Suppressor macrophage treated with lipopolysaccharide for 1 hour (primary cell): ENCODE results near the gene SLCO4A1.
A peak's percentile ranks its signal among the peaks of the same experiment; 100 is the strongest.

ENCODE experiments used
- DNase-seq, 3 donors: peaks; one replicate each; pipeline ENCODE4 v3.0.0-alpha.2; 2020 to 2022

Gene SLCO4A1

DNA sequence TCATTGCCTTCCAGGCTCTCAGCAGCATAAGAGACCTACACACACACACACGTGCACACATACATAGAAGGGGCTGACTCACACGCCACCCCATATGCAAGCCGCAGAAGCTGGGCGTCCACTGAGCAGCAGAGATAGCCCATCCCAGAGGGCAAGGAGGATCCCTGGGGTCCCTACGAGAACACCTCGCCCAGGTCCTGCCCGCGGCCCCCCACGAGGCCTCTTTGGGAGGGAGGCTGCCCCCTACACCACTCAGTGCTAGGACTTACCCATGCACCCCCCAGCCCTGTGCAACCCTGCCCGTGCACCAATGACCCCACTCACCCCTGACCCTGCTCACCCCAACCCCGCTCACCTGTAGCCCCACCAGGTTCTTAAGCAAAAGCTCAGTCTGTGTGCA lies 45.8 kb downstream of the SLCO4A1 start:
- DNase-seq: no peak

DNA sequence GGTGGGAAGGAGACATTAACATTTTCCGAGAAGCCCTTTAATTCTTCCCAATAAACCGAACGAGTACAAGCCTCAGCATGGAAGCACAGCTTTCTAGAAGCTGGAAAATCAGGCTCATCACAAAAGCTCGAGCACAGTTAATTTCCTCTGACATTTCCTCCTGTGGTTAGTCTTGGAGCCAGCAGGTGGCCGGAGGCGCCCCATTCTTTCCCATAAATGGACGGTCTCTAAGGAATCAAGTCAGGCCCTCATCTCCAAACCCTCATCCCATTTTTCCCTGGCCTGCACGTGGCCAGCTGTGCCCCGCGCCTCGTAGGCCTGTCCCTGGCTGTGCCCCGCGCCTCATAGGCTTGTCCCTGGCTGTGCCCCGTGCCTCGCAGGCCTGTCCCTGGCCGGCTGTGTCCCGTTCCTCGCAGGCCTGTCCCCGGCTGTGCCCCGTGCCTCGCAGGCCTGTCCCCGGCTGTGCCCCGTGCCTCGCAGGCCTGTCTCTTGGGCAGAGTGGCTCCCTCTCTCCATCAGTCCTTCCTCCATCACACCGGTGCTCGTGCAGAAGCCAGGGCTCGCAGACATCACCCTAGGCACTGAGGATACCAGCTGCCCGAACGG lies 46.7 kb downstream of the SLCO4A1 start:
- no peak for DNase-seq

DNA sequence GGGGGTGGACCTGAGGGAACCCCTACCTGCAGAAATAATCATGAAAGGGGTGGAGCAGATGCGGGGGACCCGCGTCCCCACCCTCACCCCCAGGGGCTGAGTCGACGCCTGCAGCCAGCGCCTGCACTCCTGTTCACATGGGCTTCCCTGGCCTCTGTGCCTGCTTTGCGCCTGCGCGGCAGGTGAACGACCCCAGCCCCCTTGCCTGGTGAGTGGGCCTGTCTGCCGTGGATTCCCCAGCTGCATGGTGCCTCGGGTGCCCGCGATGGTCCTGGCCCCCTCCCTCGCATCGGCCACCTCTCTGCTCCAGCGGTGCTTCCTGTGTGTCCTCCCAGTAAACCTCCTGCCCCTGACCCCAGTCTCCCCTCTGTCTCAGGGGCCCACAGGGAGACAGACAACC lies 47.6 kb downstream of the SLCO4A1 start:
- no peak for DNase-seq

DNA sequence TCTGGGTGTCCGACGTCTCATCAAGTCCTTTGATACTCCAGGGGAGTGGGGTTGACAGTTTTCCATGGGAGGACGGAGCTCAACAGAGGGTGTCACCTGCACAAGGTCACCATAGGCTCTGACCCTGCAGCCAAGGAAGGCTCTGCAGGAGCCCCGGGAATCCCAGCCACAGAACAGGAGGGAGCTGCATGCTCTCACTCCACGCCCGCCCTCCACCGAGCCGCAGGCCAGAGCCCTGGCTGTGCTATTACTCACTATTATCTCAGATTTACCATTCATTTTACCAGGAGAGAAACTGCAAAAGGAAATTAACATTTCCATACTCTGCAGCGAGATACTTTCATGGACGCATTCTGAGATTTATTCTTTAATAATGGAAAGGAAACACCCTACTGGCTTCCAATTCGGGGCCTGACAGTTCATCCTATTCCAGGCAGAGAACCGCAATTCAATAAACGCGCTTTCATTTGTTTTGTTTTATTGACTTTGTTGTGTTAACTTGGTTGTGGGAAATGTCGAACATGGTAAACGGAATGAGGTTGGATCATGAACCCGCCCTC lies 48.0 kb downstream of the SLCO4A1 start:
- DNase-seq: no peak

DNA sequence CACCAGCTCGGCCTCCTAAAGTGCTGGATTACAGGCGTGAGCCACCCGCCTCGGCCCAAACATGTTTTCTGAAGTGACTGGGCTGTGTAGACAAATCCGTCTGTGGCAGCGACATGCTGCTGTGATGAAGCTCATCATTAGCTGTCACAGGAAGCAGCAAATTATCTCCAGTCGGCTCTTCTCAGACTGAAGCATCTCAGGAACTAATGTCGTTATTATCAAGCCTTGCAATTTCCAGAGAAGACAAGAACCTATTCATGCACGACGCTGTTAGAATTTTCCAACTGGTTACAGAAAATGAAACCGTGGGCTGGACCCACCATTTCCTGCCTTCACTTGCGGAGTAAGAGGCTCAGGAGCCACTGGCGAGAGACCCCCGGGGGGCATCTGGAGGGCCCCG lies 49.2 kb downstream of the SLCO4A1 start:
- DNase-seq: no peak

DNA sequence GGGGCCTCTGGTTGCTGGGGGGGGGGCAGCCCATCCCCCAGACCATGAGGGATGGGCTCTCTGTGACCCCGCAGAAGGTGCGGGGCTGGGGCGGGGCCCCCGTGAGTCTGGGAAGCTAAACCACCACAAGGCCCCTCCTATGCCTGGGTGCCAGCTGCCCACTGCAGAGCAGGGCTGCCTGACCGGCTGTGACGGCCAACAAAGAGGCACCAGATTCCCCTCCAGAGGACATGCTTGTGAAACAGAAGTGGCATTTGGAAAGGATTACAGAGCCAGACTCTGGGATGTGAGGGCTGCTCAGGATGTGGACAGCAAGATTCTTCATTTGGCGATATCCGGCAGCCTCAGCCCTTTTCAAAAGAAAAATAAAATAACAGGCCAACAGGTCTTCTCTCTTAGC lies 49.9 kb downstream of the SLCO4A1 start:
- DNase-seq: no peak

DNA sequence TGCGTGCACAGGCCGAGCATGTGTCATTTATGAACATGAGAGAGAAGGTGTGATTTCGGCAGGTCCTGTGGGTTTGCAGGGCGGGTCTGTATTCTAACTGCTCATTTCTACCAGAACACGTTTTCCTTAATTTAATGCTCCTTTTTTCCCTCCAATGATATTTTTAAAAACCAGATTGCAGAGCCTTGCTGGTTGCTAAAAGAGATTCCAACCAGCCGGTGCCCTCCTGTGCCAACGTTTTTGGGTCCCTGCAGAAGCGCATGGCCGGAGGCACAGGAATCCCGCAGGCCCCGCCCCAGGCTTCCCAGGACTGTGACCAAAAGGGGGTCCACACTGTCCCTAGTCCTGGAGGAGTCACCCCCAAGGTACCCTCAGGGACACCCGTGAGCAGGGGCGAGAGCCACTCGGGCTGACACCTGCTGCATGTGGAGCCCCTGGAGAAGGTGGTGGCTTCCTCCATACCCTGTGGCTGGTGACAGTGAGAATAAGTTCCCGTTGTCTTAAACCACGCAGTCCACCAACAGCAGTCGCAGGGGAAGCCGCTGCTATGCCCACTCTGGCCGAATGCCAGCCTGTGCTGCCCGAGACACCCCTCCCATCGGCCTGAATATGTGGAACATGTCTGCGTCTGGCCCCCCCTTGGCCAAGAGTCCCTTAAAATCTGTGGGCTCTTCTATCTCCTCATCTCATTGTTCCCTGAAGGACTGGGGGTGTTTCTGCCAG lies 50.7 kb downstream of the SLCO4A1 start:
- DNase-seq: no peak

DNA sequence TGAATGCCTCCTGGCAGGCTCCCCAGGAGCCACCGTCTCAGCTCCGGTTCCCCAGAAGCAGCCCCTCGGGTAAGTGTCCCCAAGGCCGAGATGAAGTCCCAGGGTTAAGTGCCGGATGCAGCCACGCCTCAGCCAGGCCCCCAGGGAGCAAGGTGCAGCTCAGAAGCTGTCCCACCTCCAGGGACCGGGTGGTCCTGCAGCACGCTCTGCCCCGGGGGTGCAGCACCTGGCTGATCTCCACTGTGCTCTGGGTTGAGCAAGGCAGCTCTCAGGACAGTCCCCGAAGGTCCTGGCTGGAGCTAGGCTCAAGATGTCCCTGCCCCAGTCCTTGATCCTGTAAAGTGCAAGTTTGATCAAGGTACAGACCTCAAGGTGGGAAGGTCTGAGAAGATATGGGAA lies 51.2 kb downstream of the SLCO4A1 start:
- no peak for DNase-seq

DNA sequence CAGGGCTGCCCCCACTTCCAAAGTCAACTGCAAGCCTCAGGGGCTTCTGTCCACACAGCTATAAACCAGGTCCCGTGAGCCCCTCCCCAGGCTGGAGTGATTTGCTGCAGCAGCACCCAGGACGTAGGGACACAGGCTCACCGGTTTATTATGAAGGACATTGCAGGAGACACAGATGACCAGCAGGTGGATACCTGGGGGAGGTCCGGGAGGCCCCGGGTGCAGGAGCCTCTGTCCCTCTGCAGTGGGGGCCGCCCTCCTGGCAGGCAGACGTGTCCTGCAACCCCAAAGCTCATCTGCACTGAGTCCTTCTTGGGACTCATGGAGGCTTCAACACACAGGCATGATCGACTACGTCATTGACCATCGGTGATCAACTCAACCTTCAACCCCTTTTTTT lies 51.8 kb downstream of the SLCO4A1 start:
- DNase-seq: no peak

DNA sequence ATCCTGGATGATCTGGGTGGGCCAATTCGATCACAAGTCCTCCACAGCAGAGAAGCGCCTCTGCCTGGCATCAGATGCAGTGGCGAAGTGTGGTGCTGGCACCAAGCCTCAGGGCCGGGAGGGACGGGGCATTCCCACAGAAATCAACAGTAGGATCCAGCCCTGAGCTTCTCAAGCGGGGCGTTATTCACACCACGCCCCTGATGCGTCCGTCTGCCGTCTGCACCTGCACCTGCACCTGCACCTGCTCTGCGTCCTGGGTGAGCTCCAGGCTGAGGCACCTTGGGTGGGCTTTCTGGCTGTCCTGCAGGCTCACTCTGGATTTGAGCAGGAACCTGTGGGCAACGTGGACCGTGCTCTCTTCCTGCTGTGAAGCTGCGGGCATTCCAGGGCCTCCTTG lies 52.6 kb downstream of the SLCO4A1 start:
- DNase-seq: no peak

DNA sequence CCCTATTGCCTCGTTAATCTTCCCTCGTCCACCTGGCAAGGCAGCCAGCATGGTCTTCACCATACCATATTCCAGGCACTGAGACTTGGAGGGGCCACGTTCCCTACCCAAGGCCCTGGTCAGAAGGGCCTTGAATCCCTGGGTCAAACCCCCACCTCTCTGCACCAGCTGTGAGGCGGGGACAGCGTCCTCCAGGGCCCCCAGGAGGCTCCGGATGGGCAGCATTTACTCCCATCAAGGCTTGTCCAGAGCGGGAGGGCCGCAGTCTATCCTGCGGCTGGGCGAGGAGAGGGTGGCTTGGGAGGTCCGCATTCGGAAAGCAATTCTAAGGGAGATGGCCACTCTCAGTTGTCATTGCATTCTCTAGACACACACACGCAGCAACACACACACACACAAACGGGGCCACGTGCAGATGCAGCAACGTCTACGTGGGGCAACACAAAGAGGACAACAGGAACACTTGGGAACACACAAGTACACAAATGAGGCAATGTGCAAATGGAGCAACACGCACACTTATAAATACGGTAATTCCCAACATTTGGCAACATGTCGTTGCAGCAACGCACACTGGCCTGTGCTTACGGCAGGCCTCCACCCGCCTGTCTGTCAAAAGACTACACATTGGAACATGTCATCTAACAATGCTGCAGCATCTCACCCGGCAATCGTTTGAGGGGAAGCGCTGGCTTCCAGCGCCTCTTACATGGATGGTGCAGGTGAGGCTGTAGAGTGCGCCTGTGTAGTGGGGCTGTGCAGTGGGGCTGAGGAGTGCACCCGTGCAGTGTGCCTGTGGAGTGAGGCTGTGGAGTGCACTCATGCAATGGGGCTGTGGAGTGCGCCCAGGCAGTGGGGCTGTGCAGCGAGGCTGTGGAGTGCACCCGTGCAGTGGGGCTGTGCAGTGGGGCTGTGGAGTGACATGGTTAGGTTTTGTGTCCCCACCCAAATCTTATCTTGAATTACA lies 53.4 kb downstream of the SLCO4A1 start:
- DNase-seq: peak; percentile 69 to 76 (median 74)

DNA sequence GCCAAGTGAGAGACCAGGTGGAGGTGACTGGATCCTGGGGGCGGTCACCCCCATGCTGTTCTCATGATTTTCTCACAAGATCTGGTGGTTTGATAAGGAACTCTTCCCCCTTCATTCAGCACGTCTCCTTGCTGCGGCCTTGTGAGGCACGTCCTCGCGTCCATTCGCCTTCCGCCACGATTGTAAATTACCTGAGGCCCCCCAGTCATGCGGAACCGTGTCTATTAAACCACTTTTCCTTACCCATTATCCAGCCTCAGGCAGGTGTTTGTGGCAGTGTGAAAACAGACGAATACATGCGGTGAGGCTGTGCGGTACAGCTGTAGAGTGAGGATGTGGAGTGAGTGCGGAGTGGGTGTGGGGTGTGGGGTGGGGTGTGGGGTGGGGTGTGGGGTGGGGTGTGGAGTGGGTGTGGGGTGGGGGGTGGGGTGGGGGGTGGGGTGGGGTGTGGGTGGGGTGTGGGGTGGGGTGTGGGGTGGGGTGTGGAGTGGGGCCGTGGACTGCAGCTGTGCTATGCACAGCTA lies 54.2 kb downstream of the SLCO4A1 start:
- no peak for DNase-seq

DNA sequence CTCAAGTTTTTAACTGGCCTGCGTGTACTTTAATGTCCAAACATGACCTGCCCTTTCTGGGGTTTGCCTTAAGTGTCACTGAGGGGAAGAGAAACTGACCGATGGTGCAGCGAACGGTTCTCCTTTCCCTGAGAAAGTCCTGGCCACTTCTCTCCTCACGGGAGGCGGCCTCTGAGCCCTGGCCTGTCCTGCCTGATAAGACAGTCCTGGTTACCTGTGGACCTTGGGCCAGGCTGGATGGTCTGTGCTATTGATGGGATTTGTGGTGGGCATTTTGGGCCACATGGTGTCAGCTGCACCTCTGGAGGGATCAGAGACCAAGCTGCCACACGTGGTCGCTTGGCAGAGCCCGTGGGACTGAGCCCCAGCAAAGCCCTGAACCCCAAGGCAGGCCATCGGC lies 54.7 kb downstream of the SLCO4A1 start:
- peak; percentile 79 to 86 (median 83) for DNase-seq

DNA sequence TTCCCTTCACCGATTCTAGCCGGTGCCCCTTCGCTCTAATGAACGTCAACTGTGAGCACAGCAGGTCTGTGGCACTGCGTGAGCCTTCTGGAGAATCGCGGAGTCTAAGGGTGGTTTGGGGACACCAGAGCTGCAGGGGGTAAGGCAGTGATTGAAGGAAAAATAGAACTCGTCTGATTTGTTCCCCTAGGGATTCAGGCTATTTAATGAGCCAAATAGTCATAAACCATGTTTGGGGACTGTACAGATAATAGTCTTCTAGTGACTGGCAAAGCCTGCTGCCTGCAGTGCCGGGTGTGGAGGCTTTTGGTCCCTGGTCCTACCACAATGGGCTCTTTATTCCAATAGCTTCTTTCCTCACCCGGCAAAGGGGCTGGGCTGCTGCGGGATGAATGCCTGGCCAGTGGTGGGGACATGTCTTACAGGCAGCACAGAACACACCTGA lies 55.2 kb downstream of the SLCO4A1 start:
- no peak for DNase-seq

DNA sequence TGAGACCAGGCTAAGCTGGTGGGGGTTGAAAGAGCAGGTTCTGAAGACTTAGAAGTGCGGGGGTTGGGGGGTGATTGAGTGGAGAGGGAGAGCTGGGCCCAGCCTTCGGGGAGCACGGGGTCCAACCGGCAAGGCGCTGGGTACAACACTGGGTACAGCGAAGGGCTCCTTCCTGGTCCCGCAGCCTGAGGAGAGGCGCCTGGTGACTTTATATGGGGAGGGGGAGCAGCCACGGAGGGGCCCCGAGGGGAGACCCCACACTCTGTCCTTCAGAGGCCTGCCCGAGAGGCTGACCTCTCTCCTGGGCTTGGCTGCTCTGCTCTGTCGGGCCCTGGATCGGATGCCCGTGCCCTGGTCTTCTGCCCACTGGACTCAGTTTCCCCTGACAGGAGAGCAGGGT lies 55.9 kb downstream of the SLCO4A1 start:
- no peak for DNase-seq

DNA sequence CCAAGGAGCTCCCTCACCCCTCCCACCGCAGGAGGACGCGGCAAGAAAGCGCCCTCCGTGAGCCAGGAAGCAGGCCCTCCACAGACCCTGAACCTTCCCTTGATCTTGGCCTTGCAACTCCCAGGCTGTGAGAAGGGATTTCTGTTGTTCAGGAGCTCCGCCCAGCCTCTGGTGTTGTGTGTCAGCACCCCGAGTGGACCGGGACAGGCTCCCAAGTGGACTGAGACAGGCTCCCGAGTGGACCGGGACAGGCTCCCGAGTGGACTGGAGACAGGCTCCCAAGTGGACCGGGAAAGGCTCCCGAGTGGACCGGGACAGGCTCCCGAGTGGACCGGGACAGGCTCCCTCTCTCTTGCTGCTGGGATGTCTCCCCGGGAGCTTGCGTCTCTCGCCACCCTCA lies 57.0 kb downstream of the SLCO4A1 start:
- DNase-seq: no peak

DNA sequence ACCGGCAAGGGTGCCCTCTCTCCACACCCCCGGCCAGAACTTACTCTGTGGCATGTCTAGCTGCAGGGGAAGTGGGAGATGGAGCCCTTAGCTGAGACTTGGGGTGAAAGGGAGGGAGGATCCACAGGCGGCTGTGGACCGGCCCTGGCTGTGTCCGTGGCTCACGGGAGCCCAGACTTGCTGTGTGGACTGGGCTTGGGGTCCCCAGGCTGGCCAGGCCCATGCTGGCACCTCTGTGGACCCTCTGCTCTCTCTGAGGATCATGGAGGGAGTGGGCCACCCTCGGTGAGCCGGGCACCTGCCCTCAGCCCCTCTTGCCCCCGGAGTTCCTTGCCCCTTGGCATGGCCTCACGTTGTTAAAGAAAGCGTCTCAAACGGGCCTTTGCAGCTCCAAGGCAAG lies 57.4 kb downstream of the SLCO4A1 start:
- no peak for DNase-seq

DNA sequence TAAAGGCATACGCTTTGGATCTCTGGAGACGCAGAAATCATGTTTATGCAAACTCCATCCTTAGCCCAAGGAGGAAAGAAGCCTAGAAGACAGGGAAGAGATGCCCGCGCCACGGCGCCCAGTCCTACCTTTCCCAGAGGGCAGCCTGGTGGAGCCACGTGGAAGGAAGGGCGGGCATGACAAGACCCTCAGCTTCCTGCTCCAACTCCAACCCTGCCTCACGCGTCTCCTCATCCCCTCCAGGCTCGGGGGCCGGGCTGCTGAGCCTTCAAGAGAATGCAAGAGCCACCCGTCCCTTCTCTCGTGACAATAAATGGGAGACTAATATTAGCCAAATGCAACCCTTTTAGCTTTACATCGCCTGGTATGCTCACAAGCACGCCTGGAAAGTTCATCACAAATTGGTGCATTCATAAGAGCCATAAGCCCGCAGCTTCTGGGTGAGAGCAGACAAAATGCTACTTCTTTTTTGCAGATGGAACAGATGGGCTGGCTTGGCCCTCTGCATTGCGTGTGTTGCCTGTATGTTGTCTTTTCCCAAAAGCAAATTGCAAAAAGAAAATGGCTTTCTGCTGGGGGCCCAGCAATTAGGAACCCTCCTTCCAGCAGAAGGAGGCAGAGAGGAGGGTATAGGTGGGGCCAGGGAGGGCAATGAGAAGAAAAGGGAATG lies 58.1 kb downstream of the SLCO4A1 start:
- no peak for DNase-seq

DNA sequence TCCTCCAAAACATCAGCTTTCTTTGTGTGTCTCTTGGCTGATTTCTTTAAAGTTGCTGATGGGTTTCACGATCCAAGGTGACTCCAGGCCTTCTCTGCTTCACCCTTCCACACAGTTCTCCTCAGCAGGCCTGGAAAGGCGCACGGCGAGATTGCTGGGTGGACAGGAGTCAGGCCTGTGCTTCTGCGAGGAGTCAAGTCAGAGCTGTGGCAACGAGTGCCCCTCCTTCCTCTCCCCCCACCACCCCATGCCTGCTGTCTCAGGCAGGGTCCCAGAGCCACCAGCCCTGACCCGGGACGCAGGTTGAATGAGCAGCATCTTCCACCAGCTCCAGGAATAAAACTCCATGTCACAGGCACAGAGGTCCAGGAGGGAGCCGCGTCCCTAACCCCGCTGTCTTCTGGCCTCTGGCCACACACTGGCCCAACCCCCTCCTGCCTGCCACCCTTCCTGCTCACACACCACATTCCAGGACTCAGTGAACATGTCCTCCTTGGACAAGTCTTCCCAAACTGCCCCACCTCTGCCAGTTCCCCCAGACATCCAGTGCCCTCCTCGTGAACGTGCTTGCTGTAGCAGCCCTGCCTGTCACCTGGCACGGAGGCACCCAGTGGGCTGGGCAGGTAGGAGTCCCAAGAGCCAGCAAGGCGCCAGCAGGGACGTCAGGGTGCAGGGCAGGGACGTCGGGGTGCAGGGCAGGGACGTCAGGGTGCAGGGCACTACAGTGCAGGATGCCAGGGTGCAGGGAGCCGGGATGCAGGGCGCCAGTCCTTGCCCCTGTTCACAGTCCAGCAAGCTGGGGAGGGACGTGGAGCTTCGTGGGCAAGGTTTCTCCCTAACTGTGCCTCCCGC lies 59.1 kb downstream of the SLCO4A1 start:
- no peak for DNase-seq

DNA sequence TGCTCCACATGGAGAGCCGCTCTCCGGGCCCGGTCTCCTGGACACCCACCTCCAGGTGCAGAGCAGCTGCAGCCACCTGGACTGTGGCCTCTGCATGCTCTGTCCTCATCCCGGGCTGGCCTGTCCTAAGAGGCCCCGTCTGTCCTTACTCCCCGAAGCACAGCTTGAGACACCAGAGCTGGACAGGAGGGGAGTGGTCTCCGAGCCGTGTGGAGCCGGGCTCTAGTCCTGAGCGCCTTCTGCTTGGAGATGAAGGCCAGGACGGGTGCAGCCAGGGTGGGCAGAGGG lies 59.7 kb downstream of the SLCO4A1 start:
- DNase-seq: no peak
